Measurements from ENCODE around the gene ATF3.

Gene ATF3, protein sequence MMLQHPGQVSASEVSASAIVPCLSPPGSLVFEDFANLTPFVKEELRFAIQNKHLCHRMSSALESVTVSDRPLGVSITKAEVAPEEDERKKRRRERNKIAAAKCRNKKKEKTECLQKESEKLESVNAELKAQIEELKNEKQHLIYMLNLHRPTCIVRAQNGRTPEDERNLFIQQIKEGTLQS

DNA sequence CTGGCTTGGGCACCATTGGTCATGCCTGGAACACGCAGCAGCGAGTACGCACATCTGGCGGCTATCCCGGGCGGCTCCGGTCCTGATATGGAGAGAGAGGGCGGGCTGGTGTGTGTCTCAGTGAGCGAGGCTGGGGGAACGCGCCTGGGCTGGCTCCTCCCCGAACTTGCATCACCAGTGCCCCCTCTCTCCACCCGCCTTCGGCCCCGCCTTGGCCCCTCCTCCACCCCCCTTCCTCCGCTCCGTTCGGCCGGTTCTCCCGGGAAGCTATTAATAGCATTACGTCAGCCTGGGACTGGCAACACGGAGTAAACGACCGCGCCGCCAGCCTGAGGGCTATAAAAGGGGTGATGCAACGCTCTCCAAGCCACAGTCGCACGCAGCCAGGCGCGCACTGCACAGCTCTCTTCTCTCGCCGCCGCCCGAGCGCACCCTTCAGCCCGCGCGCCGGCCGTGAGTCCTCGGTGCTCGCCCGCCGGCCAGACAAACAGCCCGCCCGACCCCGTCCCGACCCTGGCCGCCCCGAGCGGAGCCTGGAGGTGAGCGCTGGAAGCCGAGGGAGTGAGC, at the start of gene ATF3:
ATF3 (plus strand) TSS at position 370 of the 567 bp plus-strand sequence. CDS start 6,261 bp downstream, outside the sequence.
- TF ChIP-seq, protein P1, sequence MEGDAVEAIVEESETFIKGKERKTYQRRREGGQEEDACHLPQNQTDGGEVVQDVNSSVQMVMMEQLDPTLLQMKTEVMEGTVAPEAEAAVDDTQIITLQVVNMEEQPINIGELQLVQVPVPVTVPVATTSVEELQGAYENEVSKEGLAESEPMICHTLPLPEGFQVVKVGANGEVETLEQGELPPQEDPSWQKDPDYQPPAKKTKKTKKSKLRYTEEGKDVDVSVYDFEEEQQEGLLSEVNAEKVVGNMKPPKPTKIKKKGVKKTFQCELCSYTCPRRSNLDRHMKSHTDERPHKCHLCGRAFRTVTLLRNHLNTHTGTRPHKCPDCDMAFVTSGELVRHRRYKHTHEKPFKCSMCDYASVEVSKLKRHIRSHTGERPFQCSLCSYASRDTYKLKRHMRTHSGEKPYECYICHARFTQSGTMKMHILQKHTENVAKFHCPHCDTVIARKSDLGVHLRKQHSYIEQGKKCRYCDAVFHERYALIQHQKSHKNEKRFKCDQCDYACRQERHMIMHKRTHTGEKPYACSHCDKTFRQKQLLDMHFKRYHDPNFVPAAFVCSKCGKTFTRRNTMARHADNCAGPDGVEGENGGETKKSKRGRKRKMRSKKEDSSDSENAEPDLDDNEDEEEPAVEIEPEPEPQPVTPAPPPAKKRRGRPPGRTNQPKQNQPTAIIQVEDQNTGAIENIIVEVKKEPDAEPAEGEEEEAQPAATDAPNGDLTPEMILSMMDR (IDR thresholded peaks at IDR 0.05; ENCODE audit: extremely low read depth, insufficient read depth, missing control alignments): no peak
- in situ Hi-C loops (cut with MboI; ENCODE audit: low pct_unique_long_range_greater_than_20kb, low sequenced_read_pairs, unreplicated experiment): no loop called here

DNA sequence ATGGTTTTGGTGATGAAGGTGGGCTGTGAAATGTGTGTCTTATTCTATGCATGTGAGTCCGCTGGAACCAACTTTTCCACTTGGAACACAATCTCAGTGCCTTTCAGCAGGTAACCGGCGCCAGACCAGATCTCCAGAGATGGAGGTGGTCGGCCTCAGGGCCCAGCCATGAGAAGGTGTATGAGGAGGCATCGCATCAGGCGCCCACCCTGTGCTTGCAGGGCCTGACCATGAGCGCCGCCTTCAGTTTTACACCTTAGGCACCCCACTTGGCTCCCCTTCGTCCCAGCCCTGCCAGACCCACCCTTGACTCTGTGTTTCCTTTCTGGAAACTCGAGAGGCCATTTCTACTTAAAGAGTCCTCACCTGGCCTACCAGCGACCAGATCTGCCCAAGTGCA, 48.6 kb upstream of the ATF3 start:
- in situ Hi-C loops (cut with MboI; ENCODE audit: low pct_unique_long_range_greater_than_20kb, low sequenced_read_pairs, unreplicated experiment): no loop called here
- no peak for DNase-seq (ENCODE audit: low spot score)
- TF ChIP-seq, protein P1 (IDR thresholded peaks at IDR 0.05; ENCODE audit: extremely low read depth, insufficient read depth, missing control alignments): no peak

More for the DNA sequence above, at the start of gene ATF3:
- DNase-seq (ENCODE audit: low spot score): peak; percentile 96

- no peak for DNase-seq (ENCODE audit: low spot score)
- in situ Hi-C loops (cut with MboI; ENCODE audit: low pct_unique_long_range_greater_than_20kb, low sequenced_read_pairs, unreplicated experiment): no loop called here
Observed at GRCh38 chr1:212560933-212561460, 47.6 kb upstream of the ATF3 start.

GRCh38 chr1:212561501-212561931, 47.0 kb upstream of the ATF3 start:
- no peak for DNase-seq (ENCODE audit: low spot score)
- in situ Hi-C loops (cut with MboI; ENCODE audit: low pct_unique_long_range_greater_than_20kb, low sequenced_read_pairs, unreplicated experiment): no loop called here
- TF ChIP-seq, protein P1 (IDR thresholded peaks at IDR 0.05; ENCODE audit: extremely low read depth, insufficient read depth, missing control alignments): no peak

More at GRCh38 chr1:212560933-212561460, 47.6 kb upstream of the ATF3 start:
- TF ChIP-seq, protein P1 (IDR thresholded peaks at IDR 0.05; ENCODE audit: extremely low read depth, insufficient read depth, missing control alignments): no peak

- in situ Hi-C loops (cut with MboI; ENCODE audit: low pct_unique_long_range_greater_than_20kb, low sequenced_read_pairs, unreplicated experiment): no loop called here
- DNase-seq (ENCODE audit: low spot score): no peak
- TF ChIP-seq, protein P1 (IDR thresholded peaks at IDR 0.05; ENCODE audit: extremely low read depth, insufficient read depth, missing control alignments): no peak
Observed at GRCh38 chr1:212562771-212563170, 45.8 kb upstream of the ATF3 start.

- in situ Hi-C loops (cut with MboI; ENCODE audit: low pct_unique_long_range_greater_than_20kb, low sequenced_read_pairs, unreplicated experiment): no loop called here
- no peak for DNase-seq (ENCODE audit: low spot score)
- TF ChIP-seq, protein P1 (IDR thresholded peaks at IDR 0.05; ENCODE audit: extremely low read depth, insufficient read depth, missing control alignments): no peak
Observed at GRCh38 chr1:212565079-212565478, 43.5 kb upstream of the ATF3 start.
